Stimulated activated CD8-positive, alpha-beta memory T cell treated with anti-CD3 and anti-CD28 coated beads, Interleukin-4, amount 100 ng/mL, for 1 hour (primary cell): Measurements from ENCODE around the gene TMPRSS6.

Experiments
- DNase-seq, 2 donors: peaks; one replicate each; pipeline ENCODE4 v3.0.0-alpha.2; 2020; ENCODE audit warnings: low read depth in 2 of 2, low spot score in 1 of 2

TMPRSS6 gene

DNA sequence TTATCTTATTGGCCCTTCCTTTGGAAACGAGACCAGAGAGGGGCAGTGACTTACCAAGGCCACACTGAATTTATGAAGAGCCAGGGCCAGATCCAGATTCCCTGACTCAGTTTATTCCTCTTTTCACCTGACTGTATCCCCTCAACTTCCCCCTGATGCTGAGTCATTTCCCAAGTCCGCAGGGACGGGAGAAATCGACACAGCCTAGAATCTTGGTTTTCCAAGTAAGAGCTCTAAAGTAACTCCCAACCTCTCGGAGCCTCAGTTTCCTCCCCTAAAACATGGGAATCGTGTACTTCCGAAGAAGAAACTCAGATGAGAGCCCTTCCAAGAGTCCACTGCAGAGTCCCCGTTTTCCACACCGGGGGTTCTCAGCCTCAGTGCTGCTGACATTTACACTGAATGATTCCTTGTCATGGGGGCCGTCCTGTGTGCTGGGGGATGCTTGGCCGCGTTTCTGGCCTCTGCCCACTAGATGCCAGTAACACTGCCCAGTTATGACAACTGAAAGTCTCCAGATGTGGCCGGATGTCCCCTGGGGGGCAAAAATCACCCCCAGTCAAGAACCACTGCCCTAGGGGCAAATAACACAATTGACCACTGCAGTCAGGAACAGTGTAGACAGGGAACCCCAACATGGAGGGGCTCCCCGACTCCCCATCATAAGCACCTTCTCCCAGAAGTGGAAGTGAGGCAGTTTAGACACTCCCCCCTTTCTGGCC is 78.8 kb downstream of the TMPRSS6 start:
- DNase-seq: no peak

DNA sequence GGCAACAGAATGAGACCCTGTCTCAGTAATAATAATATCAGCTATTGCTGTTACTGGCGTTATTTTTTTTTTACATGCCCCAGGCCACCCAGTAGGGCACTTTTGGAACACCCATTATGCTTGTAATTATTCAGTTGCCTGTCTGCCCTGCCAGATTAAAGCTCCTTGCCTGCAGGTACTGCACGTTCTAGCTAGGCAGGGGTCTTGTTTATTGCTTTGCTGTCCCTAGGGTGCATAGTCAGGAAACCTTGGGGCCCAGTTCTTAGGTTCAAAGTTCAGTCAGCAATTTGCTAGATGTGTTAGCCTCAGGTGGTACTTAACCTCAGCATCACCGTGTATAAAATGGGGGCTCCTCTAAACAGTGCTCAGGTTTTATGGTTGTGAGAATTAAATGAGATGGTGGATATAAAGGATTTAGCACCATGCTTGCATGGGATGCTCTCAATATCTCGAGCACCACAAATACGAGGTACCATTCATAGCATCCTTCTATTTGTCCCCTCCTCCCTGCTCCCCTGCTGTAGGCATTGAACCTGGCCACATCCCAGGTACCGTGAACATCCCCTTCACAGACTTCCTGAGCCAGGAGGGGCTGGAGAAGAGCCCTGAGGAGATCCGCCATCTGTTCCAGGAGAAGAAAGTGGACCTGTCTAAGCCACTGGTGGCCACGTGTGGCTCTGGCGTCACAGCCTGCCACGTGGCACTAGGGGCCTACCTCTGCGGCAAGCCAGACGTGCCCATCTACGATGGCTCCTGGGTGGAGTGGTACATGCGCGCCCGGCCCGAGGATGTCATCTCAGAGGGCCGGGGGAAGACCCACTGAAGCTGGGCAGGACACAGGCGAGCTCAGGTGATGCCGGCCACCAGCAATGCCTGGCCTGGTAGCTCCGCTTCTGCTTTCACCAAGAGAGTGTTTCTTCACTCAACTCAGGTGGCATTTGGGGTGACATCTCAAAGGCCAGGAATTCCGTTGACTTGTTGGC is 80.5 kb downstream of the TMPRSS6 start:
- DNase-seq: no peak

DNA sequence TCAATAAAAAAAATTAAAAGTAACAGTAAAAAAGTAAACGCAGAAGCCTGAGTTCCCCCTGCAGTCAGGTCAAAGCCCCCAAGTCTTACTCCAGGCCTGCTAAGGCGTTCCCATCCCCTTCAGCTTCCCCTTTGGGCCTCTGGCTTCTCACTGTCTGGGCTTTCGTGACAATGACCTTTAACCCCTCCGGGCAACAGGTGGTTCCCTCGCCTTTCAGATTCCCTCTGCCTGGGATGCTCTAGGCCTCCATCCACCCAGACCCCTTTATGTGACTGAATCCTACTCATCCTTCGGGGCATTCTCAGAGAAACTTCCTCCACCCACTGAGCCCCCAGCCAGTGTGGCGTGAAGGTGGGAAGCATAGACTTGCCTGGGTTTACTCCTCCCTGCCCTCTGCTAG is 82.0 kb downstream of the TMPRSS6 start:
- DNase-seq: no peak

DNA sequence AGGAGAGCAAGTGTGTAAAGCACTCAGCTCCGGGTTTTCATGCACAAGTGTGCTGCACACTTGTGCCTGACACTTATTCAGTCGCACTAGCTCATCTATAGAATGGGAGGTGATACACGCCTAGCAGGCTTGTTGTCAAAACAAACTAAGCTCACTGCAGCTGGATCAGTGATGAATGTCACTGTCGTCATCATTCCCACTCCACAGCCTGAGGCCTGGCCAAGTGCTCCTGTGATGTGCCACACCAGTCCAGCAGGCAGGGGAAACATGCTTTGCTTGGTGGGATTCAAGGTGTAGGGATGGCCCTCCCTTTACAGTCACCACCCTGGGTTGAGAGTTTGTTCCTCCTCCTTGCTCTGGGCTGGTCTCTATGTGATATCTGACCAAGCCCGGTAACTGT is 83.2 kb downstream of the TMPRSS6 start:
- DNase-seq: no peak

DNA sequence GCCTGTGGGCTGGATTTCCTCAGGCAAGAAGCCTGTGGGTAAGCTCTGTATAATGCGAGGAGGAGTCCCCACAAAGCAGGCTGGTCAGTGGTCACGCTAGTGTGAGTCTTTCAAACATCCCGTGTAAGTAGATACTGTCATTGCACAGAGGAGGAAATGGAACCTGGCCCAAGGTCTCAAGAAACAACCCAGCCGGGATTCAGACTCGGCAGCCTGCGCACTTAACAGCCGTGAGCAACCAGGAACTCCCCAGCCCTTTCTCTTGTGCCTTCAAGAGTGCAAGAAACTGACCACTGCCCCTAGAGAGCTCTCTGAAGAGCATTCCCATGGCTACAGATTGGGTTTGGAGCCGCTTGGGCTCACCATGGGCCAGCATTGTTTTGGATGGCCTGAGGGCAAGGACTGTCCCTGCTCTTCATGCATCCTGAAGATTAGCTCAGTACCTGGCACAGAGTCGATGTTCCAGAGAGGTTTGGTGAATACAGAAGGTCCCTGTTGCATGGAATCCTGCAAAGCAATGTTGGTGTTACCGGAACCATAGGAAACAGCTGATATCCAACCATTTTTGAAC is 83.9 kb downstream of the TMPRSS6 start:
- no peak for DNase-seq

DNA sequence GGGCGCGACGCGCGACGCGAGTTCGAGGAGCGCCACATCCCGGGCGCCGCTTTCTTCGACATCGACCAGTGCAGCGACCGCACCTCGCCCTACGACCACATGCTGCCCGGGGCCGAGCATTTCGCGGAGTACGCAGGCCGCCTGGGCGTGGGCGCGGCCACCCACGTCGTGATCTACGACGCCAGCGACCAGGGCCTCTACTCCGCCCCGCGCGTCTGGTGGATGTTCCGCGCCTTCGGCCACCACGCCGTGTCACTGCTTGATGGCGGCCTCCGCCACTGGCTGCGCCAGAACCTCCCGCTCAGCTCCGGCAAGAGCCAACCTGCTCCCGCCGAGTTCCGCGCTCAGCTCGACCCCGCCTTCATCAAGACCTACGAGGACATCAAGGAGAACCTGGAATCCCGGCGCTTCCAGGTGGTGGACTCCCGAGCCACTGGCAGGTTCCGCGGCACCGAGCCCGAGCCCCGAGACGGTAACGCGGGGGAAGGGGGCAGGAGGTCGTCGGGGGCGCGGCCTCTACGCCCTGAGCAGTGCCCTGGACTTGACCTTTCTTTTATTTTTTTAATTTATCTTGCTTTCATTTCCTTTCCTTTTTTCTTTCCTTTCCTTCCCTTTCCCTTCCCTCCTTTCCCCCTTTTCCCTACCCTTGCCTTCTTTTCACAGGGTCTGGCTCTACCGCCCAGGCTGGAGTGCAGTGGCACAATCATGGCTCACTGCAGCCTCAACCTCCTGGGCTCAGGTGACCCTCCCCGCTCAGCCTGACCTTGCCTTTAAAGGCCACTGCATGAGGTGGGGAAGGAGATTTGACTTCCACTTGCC is 85.0 kb downstream of the TMPRSS6 start:
- DNase-seq: no peak

DNA sequence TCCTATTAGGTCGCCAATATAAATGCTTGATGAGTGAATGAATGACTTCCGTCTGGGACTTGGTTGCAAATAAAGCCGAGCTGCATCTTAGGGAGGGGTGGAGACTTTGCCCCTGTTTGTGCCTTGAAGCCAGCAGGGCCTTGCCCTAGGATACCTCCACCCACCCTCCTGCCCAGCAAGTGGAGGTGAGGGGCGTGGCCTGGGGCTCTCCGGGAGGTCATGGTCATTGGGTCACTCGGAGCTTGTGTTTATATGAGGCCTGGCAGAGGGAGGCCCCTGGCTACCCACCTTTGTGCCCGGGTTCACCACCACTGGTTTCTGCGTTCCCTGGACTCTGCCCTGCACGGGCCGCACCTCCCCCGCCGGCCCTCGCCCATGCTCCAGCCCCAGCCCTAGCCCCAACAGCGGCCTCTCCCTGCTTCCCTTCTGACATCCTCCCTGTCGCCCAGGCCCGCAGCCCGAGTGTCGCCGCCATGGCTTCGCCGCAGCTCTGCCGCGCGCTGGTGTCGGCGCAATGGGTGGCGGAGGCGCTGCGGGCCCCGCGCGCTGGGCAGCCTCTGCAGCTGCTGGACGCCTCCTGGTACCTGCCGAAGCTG is 85.7 kb downstream of the TMPRSS6 start:
- no peak for DNase-seq

DNA sequence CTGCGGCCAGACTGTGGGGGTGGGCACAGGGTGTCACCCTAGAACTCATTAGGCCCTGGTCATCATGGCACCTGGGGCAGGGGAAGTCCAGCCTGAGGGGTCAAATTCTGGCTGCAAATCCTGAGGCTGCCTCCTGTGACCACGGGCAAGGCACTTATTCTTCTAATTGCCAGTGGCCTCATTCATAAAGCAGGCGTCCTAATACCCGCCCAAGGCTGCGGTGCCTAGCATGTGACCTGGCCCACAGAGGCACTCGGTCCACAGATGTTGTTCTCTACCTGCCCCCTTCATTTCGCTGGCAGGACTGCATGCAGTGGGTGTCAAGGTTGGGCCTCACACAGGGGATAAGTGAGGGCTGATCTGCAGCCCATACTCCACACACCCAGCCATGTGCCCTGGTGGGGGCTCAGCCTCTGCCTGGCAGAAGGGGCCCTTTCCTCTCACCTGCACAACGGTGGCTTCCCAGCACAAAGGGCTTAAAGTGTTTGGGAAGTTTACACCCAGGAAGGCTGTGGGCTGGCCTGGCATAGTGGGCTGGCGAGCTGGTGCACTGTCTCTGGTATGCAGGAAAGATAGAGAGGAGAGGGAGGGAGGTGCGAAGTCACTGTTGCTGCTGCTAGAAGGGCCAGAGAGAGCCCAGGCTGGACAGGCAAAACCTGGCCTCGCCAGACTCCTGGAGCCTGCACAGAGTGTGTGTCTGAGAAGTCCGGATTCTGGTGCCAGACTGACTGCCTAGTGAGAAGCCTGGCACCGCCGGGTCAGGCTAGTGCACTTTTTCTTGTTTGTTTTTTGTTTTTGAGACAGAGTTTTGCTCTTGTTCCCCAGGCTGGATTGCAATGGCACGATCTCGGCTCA is 86.8 kb downstream of the TMPRSS6 start:
- DNase-seq: no peak

DNA sequence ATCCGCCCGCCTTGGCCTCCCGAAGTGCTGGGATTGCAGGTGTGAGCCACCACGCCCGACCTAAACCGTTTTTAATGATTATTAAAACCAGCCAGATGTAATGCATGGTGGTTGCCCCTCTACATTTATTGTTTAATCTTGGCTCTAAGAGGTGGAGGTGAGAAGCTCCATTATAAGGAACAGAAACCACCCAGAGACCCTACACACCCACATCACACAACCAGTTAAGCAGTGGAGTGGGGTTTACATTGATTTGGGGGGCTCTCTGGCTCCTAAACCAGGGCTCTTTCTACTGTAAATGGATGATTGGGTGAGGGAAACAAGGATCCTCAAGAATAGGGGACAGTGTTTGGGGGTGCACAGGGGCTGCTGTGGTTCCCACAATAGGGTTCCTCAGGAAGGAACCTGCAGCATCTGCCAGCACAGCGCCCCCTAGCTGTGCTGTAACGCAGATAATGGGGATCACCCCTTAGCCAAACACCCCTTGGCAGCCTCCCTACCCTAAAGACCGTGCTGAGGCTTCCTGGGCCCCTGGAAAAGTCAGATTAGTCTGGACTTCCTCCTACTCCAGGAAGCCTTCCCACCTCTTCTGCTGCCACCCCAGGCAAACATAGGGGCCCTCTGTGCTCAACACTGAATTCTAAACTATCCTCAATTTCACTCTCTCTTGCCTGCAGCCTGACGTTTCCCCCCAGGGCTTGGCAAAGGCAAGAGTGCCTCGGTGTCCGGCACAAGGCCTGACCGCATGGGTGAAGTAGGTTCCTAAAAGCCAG is 87.6 kb downstream of the TMPRSS6 start:
- DNase-seq: peak in 1 of 2 donors; percentile 36

DNA sequence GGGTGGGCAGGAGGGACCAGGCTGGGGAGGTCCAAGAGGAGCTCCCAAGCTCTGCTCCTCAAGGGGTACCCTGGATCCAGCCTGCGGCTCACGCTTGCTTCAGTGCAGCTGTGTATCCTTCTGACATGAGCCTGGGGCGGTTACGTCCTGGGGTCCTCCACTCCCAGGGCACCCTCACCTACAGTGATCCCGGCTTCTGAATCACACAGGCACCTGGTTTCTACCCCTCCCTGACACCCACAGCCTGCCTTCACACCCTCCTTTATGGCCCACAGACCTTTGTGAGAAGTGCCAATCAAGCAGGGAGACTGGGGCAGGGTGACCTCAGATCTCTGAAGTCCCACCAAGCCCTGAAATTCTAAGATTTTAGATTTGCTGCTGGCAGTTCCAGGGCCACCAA is 88.5 kb downstream of the TMPRSS6 start:
- DNase-seq: no peak

DNA sequence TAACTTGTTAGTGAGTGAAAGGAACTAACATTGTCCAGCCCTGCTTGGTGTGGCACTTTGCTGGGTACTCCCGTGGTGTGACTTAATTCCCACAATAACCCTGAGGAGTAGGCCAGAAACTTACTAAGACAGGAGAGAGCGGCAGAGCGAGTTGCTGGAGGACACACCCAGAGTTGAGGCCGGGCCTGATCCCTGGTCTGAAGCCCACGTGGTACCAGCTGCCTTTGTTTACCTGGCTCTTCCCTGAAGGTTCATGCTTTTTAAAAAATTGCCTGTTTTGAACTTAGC is 89.4 kb downstream of the TMPRSS6 start:
- no peak for DNase-seq

DNA sequence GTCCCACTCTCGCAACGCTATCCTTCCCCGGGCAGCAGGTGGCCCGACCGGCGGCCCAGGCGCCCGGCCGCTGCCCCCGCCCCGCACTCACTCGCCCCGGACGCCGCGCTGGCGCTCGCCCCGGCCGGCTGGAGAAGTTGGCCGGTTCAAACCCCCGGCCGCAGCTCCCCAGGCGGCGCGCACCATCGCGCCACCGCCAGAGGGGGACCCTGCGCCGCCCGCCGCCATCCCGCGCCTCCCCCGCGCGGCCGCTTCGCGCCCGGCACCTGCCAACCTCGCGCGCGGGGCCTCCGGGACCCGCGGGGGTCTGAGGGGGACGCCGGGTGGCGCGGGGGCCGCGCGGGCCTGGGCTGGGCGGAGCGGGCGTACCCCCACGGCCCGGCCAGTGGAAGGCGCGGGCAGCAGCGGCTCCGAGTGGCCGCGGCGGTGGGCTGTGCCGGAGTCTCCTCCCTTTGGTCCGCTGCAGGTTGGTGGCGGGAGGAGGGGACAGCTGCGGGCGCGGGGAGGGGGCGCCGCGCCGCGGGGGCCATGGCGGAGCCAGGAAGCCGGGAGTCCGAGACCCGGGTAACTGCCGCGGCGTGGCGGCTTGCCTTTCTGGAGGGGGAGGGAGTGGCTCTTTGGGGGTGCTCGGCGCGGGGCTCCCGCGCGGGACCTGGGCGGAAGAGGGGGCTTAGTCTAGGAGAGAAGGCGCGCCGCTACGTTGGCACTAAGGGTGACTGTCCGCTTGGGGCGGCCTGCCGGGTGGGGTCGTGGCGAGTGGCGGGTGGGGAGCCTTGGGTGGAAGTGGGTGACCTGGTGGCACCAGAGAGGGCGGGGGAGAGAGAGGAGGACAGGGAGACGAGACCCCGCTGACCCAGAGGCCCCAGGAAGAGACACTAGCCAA is 90.0 kb downstream of the TMPRSS6 start, which contains the start of the genes MPST and TST:
TSS of gene MPST (plus strand) at position 434 of the 883 bp plus-strand sequence. CDS start at position 529, 95 bp downstream.
TSS of gene TST (minus strand) at position 139 of the 883 bp plus-strand sequence. CDS start 715 bp downstream, outside the sequence.
- DNase-seq: no peak

DNA sequence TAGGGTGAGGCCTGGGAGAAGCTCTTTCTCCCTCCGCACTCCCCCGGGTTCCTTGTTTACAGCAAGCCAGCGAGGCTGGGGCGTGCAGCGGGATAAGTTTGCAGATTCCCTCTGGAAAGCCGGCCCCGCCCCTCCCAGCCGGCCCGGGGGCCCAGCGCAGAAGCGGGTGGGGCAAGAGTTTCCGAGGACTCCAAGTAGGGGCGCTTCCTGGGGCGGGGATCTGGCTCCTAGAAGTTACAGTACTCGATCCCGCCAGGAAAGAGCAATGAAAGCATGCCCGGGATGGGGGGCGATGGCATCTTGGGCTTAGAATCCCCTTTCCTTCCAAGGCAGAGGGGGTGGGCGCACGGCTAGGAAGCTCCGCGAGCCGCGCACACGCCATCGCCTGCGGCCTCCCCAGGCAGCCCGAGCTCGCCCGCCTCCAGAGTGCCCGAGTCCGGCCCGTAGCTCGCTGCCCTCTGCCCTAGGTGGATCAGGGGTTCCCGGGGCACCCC is 90.7 kb downstream of the TMPRSS6 start:
- no peak for DNase-seq

DNA sequence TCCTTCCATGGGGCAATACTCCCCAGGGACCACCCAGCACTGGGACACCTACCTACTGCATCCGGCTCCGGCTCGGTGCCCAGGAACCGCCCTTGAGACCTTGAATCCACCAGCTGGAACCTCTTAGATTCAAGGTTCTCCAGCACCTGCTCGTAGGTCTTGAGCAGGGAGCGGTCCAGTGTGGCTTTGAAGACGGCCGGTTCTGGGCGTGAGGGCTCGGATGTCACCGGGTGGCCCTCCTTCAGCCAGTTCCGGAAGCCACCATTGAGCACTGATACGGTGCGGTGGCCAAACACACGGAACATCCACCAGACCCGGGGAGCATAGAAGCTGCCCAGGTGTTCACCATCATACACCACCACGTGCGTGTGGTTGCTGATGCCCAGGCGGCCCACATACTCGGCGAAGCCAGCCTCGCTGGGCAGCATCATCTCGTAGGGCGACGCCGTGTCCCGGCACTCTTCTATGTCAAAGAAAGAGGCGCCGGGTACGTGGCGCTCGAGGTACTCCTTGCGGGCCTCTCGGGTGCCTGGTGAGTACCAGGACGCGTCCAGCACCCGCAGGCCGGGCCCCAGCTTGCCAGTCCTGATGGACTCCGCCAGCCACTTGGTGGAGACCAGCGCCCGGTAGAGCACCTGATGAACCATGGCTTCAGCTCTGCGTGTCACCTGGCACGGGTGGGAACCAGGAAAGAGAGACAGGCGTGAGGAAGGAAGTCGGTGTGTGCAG is 91.3 kb downstream of the TMPRSS6 start:
- no peak for DNase-seq

DNA sequence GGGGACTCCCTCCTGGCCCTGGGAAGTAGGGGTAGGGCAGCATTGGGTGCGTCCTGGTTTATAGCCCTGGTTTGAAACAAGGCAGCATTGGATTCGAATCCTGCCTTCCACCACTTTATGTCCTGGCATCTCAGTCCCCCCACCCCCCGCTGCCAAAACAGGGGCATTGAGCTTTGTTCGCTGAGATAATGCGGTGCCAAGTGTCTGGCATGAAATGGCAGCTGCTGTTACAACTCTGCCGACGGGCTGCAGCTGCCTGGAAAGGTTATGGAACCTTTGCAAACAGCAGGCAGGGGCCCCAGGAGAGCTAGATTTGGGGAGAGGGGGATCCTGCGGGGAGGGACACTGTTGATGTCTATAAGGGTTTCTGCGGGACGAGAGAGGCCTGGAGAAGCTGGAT is 92.2 kb downstream of the TMPRSS6 start:
- no peak for DNase-seq

DNA sequence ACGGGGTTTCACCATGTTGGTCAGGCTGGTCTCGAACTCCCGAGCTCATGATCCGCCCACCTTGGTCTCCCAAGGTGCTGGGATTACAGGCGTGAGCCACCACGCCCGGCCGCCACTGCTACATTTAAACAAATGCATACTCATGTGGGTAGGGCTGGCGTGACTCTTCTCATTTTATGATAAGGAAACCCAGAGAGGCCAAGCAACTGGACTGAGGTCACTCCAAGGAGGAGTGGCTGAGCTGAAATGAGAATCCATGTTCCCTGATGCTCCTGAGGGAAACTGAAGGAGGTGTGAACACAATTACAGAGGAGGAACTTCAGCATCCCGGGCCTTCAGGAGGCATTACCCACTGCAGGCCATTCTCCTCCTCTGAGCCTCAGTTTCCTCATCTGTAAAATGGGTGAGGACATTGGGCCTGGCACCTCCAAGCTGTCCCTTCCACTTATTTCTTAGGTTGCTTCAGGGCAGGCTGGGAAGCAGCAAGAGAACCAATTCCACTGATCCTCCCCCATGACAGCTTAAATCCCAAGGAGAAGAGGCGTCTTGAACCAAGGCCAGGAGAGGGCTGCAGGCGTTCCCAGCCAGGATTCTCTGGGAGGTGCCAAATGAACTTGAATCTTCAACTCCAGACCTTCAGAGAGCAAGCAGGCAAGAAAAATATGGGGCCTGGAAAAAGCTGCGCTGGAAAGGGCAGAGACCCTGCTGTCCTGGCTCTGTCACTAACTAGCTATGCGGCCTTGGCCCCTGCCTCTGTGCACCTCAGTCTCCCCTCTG is 93.2 kb downstream of the TMPRSS6 start:
- no peak for DNase-seq

DNA sequence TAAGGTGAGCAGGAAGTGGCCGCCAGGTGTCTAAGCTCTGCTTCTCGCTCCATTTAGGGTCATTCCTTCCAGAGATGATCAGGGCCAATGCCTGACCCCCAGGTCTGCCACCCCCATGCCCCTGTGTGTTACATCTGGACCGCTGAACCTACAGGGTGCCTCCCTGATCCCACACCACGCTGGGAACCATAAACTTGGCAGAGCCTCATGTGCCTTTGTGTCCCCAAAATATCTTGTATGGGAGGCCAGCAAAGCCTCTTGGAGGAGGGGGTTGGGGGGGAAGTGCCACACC is 94.0 kb downstream of the TMPRSS6 start:
- no peak for DNase-seq
